DOHH2 (cell line): ENCODE measurements around the gene PLA2G4A.

Source experiments
- H3F3A ChIP-seq: fragments of 200-600 bp; sonication (generic), shearing (Covaris generic); 2 replicates; pipeline ENCODE4 v1.6.0; 2016; ENCODE audit warnings: antibody characterized with exemption, mild to moderate bottlenecking; ENCODE audit not compliant: control insufficient read depth, insufficient read depth
- H3K27ac ChIP-seq: fragments of 200-600 bp; sonication (generic); 2 replicates; pipeline ENCODE4 v1.5.1; 2014; ENCODE audit warnings: low read depth, mild to moderate bottlenecking, low read length, moderate library complexity
- H3K27me3 ChIP-seq: fragments of 200-600 bp; sonication (generic); 2 replicates; pipeline ENCODE4 v1.6.1; 2014; ENCODE audit warnings: mild to moderate bottlenecking, low read length, mixed read lengths; ENCODE audit not compliant: control insufficient read depth
- H3K36me3 ChIP-seq: fragments of 200-600 bp; sonication (generic); 2 replicates; pipeline ENCODE4 v1.6.1; 2014; ENCODE audit warnings: mild to moderate bottlenecking, low read length, moderate library complexity, mixed read lengths; ENCODE audit not compliant: control insufficient read depth
- H3K4me1 ChIP-seq: fragments of 200-600 bp; sonication (generic); 2 replicates; pipeline ENCODE4 v1.6.1; 2014; ENCODE audit warnings: mild to moderate bottlenecking, low read length, mixed read lengths; ENCODE audit not compliant: control insufficient read depth
- H3K4me2 ChIP-seq: fragments of 200-600 bp; sonication (generic); 2 replicates; pipeline ENCODE4 v1.6.0; 2014; ENCODE audit warnings: mild to moderate bottlenecking, low read length, moderate library complexity
- H3K4me3 ChIP-seq: fragments of 200-600 bp; sonication (generic); 2 replicates; pipeline ENCODE4 v1.5.1; 2014; ENCODE audit warnings: mild to moderate bottlenecking, low read length, mixed read lengths
- H3K79me2 ChIP-seq: fragments of 200-600 bp; sonication (generic); 2 replicates; pipeline ENCODE4 v1.6.1; 2014; ENCODE audit warnings: mild to moderate bottlenecking, low read length, mixed read lengths; ENCODE audit not compliant: control insufficient read depth
- H3K9me2 ChIP-seq: fragments of 200-600 bp; sonication (generic); replicated peaks from 2 replicates; pipeline ENCODE4 v1.6.1; 2014; ENCODE audit warnings: mild to moderate bottlenecking, low read length, mixed read lengths; ENCODE audit not compliant: control insufficient read depth
- H3K9me3 ChIP-seq: fragments of 200-600 bp; sonication (generic); 2 replicates; pipeline ENCODE4 v1.6.1; 2014; ENCODE audit warnings: antibody characterized with exemption, low read length, mixed read lengths; ENCODE audit not compliant: control insufficient read depth, insufficient read depth
- H4K20me1 ChIP-seq: fragments of 200-600 bp; sonication (generic); 2 replicates; pipeline ENCODE4 v1.6.0; 2014; ENCODE audit warnings: low read depth, mild to moderate bottlenecking, antibody characterized with exemption, low read length, moderate library complexity; ENCODE audit not compliant: control insufficient read depth, insufficient read depth
- CTCF ChIP-seq: fragments of 200-600 bp; sonication (generic); IDR thresholded peaks from one replicate; pipeline ENCODE4 v1.5.1; 2014; ENCODE audit warnings: antibody characterized with exemption, mild to moderate bottlenecking, low read depth, low read length; ENCODE audit not compliant: poor library complexity, severe bottlenecking
- EZH2phosphoT487 ChIP-seq: fragments of 200-600 bp; sonication (generic); IDR thresholded peaks from 2 replicates; pipeline ENCODE4 v1.6.1; 2017; ENCODE audit warnings: borderline replicate concordance, mild to moderate bottlenecking, antibody characterized with exemption, low read length, moderate library complexity, mixed read lengths

PLA2G4A gene

DNA sequence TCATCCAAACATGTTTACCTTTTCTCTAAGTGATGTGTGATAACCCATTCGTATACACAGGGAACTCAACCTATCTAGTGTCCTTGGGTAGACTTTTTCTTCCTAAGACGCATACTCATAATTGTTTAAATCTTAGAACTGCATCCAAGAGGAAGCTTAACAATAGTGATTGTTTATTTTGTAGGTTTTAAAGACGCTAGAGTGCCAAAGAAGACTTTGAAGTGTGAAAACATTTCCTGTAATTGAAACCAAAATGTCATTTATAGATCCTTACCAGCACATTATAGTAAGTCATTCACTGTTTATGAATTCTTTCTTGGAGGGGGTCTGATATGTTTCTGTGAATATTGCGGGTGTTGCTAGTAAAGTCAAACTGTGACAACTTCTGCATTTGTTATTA lies 25.4 kb downstream of the PLA2G4A start:
- no peaks in the 10 kb centered on the region for H3K4me1 ChIP-seq
- no peaks in the 10 kb centered on the region for H3K36me3 ChIP-seq
- TF ChIP-seq CTCF (no peak), EZH2phosphoT487 (no peak)
- H3F3A ChIP-seq, result no peaks in the 10 kb centered on the region
- no peaks in the 10 kb centered on the region for H3K9me3 ChIP-seq
- H3K79me2 ChIP-seq, result no peaks in the 10 kb centered on the region
- no peak overlapping the region for H3K27ac ChIP-seq
- H3K4me3 ChIP-seq, result no peak overlapping the region
- no peaks in the 10 kb centered on the region for H3K27me3 ChIP-seq
- H4K20me1 ChIP-seq, result no peaks in the 10 kb centered on the region
- H3K4me2 ChIP-seq, result no peak overlapping the region
- no peaks in the 10 kb centered on the region for H3K9me2 ChIP-seq

GRCh38 chr1:186858923-186859322 lies 30.2 kb downstream of the PLA2G4A start:
- Histone ChIP-seq H3F3A (no peaks in the 10 kb centered on the region), H3K27me3 (no peaks in the 10 kb centered on the region), H3K36me3 (no peaks in the 10 kb centered on the region), H3K27ac (no peak overlapping the region), H3K9me3 (no peaks in the 10 kb centered on the region), H3K9me2 (no peaks in the 10 kb centered on the region), H4K20me1 (no peaks in the 10 kb centered on the region), H3K79me2 (no peaks in the 10 kb centered on the region), H3K4me2 (no peak overlapping the region), H3K4me1 (no peaks in the 10 kb centered on the region), H3K4me3 (no peak overlapping the region)
- TF ChIP-seq EZH2phosphoT487 (no peak), CTCF (no peak)

DNA sequence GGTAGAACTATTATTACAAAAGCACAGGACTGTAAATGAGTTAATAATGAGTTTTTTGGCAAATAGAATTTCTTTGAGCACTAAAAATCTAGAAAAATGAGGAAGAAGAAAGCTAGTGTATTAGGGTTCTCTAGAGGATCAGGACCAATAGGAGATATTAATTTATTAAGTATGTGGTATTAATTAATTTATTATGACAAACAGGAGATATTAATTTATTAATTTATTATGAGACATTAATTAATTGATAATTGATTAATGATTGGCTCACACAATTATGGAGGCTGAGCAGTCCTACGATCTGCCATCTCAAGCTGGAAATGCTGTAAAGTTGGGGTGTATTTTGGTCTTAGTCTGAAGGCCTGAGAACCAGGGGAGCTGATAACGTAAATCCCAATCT lies 31.2 kb downstream of the PLA2G4A start:
- no peak overlapping the region for H3K4me3 ChIP-seq

More for the DNA sequence above, 31.2 kb downstream of the PLA2G4A start:
- Histone ChIP-seq H3K27me3 (no peaks in the 10 kb centered on the region), H3K4me2 (no peak overlapping the region), H3F3A (no peaks in the 10 kb centered on the region), H3K9me2 (no peaks in the 10 kb centered on the region), H3K27ac (no peak overlapping the region), H3K4me1 (no peaks in the 10 kb centered on the region), H3K36me3 (no peaks in the 10 kb centered on the region), H3K79me2 (no peaks in the 10 kb centered on the region), H3K9me3 (no peaks in the 10 kb centered on the region), H4K20me1 (no peaks in the 10 kb centered on the region)
- TF ChIP-seq CTCF (no peak), EZH2phosphoT487 (no peak)
